GM19452 (cell line): ENCODE results near the gene EGFLAM.

Experiments used
- ATAC-seq: cut with Tn5 transposase; IDR thresholded peaks from one replicate; pipeline ENCODE4 v1.9.1; 2021; ENCODE audit not compliant: unreplicated experiment

EGFLAM gene

DNA sequence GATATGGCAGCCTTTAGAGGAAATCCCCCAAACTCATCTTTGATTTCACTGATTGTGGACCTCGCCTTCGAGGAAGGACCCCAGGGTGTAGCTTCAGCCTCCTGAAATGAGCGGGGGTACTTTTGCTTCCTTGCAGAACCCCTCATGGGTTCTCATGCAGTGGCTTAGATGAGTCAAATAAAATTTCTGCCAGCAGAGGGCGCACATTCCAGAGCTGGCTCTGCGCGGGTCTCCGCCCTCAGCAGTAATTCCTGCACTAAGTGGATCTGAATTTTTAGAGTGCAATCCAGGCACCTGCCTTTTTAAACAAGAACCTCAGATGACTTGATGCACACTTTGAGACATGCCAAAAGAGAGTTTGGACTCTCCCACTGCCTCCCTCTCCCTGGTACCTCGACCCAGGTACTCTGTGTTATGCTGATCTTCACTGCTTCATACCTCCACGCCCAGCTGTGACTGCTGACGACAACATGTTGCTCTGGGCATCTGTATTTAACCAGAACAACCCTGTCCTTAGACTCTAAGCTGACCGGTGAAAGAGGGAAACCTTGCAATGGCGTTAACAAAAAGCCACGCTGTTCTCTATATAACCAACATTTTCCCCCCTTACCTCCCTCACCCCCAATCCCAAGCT lies 7.3 kb downstream of the EGFLAM start:
- peak; percentile 94 for ATAC-seq

DNA sequence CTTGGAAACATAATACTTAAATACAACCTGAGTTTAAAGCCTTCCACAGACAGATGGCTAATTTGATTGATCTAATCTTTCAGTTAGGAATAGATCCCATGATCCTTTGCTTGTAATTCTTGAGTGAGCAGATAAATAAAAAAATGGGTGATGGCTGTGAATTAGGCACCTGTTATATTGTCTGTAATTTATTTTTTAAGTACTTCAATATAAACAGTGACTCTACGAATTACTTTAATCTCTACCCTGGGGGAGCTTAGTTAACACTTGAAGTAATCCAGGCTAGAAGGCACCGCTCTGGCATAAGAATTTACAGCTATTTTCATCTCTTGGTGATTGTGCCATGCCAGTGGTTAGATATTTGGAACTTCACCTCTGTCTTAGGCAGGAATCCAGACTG lies 9.0 kb downstream of the EGFLAM start:
- ATAC-seq, result no peak

DNA sequence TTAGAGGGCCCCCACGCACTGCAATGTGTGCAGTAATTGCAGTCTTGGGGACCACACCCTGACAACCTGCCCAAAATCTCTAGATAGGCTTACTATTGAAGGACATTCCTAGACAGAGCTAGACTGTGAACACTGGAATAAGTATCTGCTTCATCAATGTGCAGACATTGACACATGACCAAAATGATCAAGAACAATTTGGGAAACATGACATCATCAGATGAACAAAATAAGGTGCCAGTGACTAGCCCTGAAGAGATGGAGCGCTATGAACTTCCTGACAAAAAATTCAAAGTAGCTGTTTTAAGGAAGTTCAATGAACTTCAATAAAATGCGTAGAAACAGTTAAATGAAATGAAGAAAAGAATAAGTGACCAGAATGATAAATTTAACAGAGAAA lies 15.3 kb downstream of the EGFLAM start:
- no peak for ATAC-seq

DNA sequence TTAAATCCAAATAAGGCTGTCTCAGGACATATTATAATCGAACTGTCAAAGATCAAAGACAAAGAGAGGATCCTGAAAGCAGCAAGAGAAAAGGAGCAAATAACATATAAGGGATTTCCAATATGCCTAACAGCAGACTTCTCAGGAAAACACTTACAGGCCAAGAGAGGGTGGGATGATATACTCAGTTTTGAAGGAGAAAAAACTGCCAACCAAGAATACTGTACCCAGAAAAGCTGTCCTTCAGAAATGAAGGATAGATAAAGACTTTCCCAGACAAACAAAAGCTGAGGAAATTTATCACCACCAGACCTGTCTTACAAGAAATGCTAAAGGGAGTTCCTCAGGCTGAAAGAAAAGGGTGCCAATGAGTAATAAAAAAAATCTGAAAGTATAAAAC lies 16.0 kb downstream of the EGFLAM start:
- no peak for ATAC-seq

DNA sequence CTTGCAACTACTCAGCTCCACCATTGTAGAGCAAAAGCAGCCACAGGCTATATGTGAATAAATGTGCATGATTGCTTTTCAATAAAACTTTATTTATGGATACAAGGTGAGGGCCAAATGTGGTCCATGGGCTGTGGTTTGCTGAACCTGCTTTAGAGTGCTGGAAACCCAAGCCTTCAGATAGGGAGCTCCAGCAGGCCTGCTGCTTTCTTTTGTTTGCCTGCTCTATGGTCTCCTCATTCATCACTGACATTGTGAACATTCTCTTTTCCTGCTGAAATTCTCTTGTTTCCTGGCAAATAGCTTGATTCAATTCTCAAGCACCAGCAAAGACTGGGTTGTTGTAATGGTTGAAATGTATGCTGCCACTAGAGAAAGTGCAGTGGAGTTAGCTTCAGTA lies 26.0 kb downstream of the EGFLAM start:
- no peak for ATAC-seq

DNA sequence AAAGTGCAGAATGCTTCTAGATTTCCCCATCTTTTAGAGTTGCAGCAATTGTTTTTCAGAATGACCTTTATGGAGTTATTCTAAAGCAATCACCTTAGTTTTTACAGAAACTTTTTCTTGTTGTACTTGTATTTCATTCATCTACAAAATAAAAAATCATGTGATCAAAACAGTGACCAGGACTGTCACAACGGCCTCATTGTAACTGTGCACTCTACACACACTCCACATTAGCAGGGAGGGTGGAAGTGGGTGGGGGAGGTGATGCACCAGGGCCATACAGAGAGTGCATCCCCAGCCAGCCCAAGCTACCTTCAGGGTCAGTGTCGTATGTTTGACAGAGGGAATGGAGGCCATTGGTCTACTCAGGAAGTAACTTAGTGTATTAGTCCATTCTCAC lies 26.9 kb downstream of the EGFLAM start:
- ATAC-seq, result no peak

DNA sequence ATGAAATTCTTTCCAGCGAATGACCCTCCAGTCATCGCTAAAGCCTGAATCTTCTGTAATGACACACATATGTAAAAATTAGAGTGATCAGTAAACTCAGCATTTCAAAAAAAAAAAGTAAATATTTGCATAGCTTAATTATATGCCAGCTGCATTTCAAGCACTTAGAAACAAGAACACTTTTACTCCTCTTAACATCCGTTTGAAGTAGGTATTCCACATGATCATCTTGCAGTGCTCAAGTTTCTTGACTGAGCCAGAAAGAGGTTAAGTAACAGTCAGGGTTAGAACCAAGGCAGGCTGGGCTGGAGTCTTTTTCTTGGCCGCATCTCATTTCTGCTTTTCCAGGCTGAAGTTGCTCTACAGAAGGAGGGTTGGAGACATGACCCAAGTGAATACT lies 27.6 kb downstream of the EGFLAM start:
- ATAC-seq, result no peak

DNA sequence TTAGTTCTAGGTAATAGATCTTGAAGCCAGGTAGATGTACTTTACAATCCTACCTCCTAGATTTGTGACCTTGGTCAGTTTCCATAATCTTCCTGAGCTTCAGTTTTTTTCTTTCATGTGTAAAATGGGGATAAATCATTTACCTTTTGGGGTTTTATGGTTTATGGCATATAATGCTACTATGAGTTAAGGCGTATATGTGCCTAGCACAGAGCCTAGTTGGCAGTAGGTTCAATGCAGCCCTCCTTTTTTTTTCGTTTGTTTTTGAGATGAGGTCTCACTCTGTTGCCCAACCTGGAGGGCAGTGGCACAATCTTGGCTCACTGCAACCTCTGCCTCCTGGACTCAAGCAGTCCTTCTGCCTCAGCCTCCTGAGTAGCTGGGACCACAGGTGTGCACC lies 28.8 kb downstream of the EGFLAM start:
- ATAC-seq, result no peak

DNA sequence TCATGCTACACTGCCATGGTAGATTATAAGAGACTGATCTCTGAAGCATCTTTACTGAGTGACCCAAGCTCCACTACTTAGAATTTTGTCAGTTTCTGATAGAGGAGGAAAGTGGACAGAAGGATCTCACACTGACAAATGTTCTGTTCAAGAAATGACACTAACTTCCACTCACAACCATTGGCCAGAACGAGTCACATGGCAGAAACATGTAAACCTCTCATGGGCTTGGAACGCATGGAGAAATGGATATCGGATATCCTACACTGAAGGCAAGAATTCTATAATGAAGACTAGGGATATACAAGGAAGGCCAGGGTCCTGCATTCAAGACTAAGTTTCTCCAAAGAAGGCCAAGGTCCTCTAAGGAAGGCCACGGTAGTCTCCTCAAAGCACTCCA lies 31.1 kb downstream of the EGFLAM start:
- no peak for ATAC-seq

DNA sequence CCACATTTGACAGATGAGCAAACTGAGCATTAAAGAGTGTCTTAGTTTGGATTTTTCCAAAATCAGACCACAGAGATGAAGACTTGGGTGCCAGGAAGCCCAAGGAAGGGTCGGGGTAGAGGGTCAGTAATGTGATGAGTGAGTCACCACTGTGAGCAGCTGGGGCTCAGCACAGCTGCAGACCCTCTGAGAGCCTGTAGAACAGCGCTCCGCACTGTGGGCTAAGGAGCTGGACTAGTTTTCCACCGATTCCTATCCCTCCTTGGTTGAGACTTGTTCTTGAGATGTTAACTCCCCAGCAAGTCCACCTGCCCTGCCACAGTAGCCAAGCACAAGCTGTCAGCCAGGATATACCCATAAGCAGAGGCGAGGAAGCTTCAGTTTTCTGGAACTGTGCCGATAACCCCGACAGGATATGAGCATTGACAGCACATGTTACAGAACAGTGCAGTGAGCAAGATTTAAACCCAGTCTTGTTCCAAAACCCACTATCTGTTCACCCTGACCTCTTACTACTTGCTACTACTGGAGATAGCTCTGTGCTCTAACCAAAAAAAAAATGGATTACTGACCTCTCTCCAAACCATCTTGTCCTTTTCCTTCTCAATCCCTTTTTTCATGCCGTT lies 31.8 kb downstream of the EGFLAM start:
- ATAC-seq, result no peak

DNA sequence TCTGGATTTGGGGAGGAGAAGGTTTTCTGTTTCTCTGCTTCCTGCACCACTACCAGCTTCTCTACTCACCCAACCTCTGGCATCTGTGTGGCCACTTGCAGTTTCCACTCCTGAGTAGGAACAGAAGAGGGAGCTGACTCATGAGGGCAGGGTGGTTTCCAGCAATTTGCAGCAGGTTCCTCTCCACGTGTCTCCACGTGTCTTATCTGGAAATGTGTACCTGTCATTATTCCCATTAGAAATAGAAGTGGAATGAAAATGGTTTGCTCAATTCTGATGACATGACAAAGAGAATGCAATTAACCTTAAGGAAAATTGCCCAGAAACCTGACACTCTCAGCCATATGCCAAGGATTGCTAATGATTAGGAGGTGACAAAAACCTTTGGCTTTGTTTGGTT lies 33.0 kb downstream of the EGFLAM start:
- no peak for ATAC-seq

DNA sequence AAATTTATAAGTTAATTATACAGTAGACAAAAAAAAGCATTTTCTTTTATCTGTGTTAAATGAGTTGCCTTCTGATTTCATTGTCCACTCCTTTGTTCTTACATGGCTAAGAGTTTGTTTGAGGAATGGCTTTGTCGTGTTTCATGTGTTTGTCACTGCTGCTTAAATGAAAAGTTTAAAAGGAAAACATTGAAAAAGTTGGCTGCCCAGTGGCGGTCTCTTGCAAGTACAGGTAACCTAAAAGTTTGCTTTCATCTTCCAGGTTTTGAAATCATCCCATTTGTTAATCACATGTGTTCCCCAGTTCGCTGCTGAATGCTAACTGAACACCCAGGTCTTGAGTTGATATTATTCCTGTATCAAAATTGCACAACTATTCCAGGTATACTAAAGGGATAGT lies 33.9 kb downstream of the EGFLAM start:
- no peak for ATAC-seq

DNA sequence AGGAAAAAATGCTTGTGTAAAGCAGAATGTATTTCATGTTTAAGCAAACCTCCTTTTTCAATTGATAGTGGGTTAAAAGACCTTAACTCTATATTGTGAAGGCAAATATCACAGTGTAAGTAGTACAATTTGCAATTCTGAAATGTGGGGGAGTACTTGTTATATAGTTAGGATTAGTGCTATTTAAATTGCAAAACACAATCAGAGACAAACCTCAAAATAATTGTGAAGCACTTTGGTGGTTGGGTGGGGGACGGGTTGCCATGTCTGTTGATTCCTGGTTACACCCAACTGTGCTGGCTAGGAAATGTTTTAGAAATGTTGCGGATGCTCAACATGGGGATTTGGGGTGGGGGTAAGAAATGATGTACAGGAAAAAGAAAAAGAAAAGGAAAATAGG lies 37.4 kb downstream of the EGFLAM start:
- ATAC-seq, result no peak

DNA sequence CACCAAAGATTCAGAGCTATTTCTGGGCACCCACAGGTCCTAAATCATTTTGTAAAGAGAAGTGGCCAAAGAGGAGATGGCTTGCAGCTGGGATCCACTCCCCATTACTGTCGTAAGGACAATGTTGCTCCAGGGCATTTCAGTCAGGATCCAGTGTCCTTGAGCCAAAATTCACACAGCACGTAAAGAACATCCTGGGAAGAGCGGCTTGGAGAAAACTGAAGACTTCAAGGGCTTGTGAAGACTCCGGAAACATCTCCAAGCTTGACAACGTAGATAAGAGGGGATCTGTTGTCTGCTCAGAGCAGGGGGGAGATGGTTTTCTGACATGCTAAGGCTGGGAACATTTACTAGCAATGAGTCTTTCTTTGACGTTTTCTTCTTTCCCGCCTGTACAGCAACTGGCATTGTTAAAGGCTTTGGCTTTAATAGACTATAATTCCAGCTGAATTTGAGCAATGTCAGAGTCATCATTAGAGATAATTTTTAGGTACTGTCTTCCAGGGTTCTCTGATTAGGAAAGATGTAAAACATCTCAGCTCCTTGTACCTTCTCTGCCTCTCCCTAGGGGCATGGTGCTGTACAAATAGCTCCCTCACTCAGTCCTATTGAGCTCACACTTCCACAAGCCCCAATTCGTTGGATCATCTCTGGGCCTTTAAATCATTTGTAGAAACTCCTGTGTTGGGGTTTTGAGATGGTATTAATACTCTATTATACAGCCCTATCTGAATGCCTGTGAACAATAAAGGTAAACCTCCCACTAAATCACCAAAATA lies 39.7 kb downstream of the EGFLAM start:
- no peak for ATAC-seq

DNA sequence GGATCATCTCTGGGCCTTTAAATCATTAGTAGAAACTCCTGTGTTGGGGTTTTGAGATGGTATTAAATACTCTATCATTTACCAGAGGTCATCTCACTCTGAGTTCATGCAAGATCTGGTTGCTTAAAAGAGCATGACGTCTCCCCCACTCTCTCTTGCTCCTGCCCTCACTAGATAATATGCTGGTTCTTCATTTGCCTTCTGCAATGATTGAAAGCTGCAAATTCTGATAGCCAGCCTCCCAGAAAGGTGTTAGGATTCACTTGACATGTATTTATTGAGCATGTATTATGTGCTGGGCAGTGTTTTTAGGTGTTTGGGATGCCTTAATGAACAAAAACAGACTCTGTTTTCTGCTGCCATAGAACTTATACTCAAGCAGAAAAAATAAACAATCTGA lies 41.2 kb downstream of the EGFLAM start:
- no peak for ATAC-seq

DNA sequence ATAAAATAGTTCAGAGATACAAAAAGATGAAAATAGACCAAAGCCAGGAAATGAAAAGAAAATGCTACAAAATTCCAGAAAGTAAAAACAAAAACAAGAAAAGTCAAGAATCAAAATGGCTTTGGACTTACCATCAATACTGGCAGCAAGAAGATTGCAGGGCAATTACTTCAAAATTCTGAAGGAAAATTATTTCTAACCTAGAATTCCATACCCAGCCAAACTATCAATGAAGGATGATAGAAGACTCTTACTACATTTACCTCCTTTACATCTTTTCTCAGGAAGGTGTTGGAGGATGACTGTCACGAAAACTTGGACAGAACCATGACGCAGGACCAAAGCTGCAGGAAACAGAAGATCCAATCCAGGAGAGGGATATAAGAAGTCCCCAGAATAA lies 46.8 kb downstream of the EGFLAM start:
- ATAC-seq, result no peak

DNA sequence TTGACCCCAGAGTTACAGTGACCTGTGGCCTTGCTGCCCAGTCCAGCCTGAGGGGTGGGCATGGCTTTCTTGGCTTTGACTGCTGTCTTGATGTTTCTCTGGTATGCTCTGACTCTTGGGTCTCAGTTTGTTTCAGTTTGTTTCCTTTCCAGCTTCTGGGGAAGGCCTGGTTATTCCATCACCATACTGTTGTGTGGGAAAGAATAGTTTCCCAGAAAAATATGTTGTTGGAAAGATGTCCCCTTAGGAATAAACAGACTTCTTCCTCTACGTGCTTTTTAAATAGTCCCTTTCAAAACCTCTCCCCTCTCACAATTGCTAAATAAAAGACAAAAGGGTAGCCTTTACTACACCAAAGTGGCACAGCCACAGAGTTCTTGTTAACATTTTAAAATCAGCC lies 49.5 kb downstream of the EGFLAM start:
- ATAC-seq, result no peak

DNA sequence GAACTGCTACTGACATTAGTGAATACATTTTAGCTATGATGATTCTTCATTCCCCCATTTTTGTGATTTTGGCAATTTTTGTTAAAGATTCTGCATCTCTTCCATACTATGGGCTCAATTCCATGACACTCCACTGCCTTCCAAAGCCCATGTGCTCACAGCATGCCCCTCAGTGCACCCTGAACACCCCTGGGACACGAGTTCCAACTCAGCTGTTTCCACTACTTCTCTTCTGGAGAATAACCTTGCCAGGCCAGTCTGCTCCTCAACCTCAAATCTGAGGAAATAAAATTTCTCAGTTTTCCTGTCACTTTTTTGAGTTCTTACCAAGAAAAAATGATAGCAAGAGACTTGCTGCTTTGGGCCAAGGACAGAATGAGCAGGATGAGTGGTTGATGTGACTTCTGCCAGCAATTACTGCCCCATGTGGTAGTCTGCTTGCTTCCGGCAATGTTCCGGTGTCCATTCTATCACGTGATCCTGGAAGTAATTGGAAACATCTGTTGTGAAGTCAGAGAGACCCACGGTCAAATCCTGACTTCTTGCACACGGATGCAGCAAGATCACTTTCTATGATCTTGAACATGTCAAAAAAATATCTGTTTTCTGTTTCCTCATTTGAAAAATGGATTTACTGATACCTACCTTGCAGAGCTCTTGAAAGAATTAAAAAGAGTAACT lies 58.3 kb downstream of the EGFLAM start:
- ATAC-seq, result no peak

DNA sequence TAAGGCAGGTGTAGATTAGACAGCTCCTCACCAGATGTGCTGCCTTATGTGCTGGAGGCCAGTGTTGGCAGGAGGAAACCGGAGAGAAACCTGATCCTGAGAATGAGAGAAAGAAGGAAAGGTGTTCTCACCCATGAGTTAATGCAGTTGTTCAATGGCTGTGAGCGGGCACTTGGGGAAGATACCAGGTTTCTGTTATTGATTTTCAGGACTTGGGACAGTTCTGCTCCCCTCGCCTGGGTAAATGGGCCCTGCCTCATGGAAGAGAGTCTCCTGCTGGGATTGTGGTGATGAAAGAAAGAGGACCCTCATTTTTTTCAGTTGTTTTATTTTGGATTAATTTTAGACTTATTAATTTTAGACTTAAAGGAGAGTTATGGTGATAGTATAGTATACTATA lies 59.5 kb downstream of the EGFLAM start:
- no peak for ATAC-seq

DNA sequence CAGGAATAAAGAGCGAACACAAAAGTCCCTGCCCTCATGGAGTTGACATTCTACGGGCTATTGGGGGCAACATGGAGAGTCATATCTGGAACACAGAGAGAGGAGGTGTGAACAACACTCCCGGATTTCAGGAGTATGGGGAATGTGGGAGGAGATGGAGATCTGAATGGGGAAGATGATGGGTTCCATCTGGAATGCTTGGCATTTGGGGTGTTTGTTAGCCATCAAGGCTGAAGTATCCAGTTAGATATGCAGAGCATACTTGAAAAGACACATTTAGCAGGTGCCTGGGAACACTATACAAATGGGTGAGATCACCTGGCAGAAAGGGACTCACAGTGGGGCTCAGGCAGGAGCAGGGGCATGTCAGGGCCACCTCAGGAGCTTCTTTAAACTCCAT lies 61.1 kb downstream of the EGFLAM start:
- no peak for ATAC-seq

DNA sequence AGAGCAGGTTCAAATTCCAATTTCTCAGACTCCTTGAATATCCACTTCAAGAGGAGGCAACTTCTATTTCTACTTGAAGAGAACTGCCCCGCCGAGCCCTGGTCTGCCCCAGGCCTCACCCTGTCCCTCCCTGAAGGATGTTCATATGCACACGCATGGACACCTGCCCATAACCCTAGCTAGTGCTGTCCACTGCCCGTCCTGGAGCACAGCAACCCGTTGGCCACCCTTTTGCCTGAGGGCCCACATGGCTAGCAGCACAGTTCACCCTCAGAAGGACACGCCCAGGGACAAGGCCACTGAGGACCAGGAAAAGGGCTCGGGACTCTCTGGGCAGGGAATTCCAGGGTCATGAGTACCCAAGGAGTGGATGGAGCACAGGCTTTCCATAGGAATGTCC lies 63.6 kb downstream of the EGFLAM start:
- ATAC-seq, result no peak
